ELF-1 (cell line): ENCODE measurements around the gene MRPS21.
"Not testable (repeated sequence)": the region's sequence is repeated elsewhere in the genome, so short reads cannot be mapped to it uniquely, and the experiment has no call there.

ENCODE experiments used
- DNase-seq: peaks from one replicate; pipeline ENCODE4 v3.0.0-alpha.2; 2016; ENCODE audit warnings: low read depth, low spot score

Gene MRPS21

DNA sequence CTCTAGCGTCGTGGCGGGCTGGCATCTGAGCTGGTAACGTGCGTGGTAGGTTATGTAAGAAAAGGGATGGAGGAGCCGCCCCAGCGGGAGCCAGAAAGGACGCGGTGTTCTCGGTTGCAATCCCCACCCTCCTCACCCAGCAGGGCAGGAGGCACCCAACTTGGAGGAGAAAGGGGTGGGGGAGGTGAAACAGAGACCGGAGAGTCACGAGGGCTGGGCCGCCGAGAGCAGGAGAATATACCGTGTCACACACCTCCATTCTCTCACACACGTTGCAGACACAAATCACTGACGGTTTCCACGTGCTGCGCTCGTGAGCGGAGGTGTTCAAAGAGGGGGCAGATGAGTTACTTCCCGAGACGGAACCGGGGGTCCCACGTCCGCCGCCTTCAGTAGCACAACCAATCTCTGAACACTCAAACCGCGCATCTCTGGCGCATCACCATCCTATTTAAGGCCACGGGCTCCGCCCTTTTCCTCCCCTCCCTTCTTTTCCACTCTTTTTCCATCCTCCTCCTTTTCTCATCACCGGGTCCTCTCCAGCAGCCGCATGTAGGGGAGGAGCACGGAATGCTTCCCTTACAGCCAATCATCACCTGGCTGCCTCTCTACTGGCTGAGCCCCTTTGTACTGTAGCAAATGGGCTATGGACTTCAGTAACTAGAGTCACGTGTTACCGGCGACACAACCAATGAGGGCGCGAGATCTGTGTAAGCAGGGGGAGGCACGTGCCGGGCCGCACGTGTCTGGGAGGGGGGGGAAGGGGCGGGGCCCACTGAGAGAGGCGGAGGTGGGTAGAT is 11.7 kb upstream of the MRPS21 start, which contains the start of gene CIART:
Gene CIART, plus strand, starts transcription at position 797 of the 800 bp plus-strand sequence. CDS start 714 bp downstream, outside the sequence.
- DNase-seq: peak; percentile 94

DNA sequence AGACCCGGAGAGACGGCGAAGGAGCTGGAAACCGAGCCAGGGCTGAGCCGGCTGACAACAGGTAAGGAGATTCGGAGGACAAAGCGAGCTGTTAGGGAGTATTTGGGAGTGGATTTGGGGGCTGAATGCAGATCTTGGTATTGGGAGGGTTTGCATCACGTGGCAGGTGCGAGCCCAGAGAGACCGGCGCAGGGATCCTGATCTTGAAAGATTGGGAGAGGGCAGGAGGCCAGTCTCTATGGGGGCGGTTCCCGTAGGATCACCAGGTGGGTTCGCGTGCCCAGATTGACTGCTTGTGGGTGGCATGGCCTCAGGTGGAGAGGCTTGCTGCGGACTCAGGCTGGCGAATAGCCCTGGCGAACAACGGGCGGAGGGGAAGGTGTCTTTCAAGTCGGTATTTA is 11.1 kb upstream of the MRPS21 start:
- no peak for DNase-seq

DNA sequence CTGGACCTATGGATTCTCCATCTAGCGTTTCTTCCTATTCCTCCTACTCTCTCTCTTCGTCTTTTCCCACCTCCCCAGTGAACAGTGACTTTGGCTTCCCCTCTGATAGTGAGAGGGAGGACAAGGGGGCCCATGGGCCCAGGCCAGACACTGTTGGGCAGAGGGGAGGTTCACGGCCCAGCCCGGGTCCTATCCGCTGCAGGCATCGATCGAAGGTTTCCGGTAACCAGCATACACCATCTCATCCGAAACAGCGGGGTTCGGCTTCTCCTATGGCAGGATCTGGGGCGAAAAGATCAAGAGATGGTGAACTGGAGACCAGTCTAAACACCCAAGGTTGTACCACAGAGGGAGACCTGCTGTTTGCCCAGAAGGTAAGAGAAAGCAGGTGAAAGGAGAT is 10.4 kb upstream of the MRPS21 start:
- no peak for DNase-seq

DNA sequence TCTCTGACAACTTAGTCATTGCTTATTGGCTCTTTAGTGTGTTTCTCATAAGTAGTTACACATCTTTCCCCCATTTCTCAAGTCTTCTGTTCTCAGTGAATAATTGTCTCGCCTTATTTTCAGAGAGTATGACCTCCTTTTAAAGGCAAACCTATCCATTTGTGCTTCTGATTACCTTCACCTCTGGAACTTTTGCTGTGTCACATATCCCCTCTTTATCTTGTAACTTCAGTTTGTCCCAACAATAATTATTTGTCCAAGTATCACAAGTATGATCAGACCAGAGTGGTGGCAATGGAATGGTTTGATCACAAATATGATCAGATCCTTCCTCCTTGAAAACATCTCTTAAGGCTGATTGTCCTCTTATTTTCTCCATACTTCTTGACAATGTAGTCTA is 5.3 kb upstream of the MRPS21 start:
- no peak for DNase-seq

DNA sequence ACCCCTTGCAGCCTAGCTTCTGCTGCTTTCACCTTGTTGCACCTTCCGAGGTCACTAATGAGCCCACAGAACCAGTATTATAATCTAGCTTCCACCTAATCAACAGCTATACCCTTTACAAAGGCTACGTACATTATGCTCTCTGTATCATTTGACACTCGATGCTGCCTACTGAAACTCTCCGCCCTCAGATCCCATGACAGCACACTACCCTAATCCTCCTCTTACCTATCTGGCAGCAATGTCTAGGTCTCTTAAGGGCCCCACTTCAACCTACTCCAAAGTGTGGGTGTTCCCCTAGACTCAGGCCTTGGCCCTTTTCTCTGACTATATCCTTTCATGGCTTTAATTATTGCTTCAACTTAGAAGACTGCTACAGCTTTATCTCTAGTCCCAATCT is 4.8 kb upstream of the MRPS21 start:
- no peak for DNase-seq

DNA sequence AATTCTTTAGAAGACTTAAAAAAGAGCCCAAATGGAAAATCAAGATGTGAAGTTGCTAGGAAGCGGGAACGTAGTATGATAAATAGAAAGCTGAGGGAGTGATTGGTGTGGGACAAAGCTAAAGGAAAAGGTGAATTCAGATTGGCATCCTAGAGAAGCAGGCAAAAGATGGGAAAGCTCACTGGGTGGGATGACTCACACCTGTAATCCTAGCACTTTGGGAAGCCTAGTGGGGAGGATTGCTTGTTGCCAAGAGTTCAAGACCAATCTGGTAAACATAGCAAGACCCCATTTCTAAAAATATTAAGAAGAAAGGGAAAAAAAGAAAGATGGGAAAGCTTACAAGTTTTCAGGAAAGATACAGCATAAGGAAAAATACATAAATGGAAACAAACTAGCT is 1.8 kb downstream of the MRPS21 start:
- DNase-seq: no peak

DNA sequence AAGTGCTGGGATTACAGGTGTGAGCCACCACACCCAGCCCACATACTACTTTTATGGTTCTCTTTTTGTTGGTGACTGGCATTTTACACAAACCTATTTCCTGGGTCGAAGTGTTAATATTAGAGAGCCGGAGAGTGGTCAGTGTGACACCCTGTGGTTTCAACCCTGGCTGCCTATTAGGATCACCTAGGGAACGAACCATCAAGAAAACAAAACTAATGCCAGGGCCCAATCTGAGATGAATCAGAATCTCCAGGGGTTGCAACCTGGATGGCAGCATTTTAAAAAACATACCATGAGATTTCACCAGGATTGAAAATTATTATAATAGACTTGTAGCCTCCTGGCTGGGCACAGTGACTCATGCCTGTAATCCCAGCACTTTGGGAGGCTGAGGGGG is 6.1 kb downstream of the MRPS21 start:
- no peak for DNase-seq

DNA sequence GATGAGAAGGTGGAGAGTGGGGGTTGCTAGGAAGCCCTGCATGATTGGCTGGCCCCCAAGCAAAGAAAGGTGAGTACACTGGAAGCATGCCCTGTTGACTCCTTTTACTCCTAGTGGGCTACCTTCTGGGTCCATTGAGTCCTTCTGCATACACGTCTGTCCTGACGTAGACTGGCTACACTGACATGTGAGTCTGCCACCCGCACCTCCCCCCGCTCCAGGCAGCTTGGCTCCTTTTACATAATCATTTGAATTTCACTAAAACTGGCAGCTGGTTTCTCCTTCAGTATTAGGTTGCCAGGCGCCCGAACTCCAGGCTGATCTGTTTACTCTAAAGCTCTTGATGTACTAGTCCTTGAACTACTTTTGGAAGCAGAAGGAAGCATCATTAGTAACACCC is 8.7 kb downstream of the MRPS21 start:
- no peak for DNase-seq

DNA sequence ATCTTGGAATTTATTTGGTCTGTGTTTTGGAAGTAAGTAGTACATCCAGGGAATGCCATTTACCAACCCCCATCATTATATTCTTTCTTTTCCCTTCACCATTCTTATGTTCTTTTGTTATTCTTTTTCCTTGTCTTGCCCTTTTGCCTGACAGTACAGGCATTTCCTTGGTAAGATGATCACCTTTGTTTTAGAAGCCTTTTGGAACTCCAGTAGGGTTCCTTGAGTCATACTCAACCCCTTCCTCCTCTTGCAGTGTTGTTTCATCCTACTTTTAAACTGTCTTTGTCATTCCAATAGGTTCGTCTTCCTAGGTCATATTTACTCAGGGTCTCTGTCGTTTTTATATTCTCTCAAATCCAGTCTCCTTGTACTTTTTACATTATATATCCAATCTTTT is 9.2 kb downstream of the MRPS21 start:
- no peak for DNase-seq

DNA sequence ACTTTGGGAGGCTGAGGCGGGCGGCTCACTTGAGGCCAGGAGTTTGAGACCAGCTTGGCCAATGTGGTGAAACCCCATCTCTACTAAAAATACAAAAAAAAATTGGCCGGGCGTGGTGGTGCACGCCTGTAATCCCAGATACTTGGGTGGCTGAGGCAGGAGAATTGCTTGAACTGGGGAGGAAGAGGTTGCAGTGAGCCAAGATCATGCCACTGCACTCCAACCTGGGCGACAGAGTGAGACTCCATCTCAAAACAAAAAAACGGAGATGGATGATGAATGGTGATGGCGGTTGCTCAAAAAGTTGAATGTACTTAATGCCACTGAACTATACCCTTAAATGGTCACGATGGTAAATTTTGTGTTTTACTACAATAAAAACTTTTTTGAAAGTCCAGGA is 14.9 kb downstream of the MRPS21 start:
- DNase-seq: not testable (repeated sequence)

DNA sequence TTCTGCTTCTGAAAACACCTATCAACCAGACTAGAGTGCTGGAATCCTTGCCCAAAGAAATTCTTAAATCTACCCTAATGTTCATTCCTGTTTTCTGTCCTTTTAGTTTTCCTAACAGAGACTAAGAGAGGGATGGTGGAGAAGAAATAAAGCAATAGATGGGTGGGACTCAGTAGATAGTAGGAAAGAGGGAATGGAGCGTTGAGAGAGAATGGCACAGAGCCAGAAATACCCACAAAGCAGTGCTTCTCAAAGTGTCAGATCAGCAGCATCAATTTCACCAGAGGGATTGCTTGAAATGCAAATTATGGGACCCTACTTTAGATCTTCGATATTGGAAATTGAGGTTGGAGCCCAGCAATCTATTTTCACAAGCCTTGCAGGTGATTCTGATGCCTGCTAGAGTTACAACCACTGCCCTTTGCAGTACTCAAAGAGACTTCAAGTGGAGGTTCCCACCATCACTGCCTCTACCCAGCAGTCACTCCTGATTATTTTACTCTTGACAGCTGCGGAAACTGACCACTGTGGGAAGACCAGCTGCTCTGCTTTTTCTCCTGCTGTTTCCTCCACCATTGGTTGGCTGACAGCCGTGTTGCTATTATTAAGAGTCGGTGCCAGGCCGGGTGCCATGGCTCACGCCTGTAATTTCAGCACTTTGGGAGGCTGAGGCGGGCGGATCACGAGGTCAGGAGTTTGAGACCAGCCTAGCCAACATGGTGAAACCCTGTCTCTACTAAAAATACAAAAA is 16.3 kb downstream of the MRPS21 start:
- DNase-seq: no peak

DNA sequence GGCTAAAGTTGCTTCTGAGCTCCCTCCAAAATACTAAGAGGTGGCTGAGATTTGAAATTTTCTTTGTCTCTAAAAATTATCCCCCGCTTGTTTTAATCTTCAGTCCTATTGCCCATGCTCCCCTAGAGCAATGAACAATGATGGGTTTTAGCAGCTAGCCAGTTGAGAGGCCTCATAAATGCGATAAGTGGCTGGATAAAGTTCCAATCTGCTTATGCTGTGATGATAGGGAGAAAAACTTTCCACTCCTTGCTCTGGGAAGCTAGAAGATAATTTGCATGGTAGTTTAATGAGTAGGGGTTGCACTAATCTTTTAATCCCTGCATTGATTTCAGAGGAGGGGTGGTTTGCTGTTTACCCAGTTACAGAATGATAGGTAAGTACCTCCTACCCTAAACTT is 18.1 kb downstream of the MRPS21 start:
- DNase-seq: no peak

DNA sequence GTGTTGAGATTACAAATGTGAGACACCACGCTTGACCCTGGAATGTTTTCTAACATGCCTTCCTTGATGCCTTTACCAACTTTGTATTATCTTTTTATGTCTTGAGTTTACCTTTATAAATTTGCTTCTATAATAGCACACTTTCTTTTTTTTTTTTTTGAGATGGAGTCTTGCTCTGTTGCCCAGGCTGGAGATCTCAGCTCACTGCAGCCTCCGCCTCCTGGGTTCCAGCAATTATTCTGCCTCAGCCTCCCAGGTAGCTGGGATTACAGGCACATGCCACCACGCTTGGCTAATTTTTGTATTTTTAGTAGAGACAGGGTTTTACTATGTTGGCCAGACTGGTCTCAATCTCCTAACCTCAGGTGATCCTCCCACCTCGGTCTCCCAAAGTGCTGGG is 21.0 kb downstream of the MRPS21 start:
- DNase-seq: not testable (repeated sequence)

DNA sequence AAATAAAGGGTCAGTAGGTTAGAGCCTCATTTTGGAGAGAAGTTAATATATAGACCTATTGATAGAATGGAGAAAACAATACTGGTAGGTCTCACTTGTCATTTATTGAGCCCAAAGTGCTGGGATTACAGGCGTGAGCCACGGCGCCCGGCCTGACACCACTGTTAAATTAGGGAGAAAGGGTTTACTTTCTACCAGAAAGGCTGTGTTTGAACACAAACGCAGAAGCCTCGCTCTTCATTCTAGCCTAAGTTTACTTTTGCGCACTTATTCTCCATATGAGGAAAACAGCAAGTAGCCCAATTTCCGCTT is 27.0 kb downstream of the MRPS21 start:
- peak; percentile 9 for DNase-seq

DNA sequence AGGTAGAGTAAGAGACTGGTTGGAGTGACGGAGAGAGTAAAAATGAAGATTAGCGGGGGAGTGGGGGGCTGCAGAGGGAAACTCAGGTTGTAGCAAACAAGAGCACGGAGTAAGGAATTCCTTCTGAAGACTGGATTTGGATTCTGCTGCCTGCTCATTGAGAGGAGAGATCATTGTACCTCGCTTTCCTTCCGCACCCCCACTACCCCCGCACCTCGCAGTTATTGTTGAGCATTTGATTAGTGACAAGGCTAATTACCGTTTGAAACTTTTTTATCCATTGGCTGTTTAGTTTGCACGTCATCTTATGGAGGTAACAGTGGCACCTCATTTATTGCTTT is 28.1 kb downstream of the MRPS21 start:
- no peak for DNase-seq

DNA sequence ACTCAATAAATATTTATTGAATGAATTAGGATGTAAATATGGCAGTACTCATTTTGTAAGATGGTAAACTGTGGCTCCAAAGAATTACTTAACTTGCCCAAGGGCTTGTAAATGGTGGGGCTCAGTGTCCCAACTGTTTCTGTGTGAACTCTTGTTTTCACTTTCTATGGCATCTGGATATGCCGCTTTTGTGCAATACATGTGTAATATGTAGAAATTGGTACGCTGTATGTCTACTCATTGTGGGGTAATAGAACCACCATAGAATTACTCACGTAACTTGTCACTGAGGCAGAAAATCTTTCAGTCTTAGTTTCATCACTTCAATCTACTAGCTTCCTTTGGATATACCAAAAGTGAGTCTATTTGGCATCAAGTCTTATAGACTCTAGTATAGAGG is 28.6 kb downstream of the MRPS21 start:
- no peak for DNase-seq

DNA sequence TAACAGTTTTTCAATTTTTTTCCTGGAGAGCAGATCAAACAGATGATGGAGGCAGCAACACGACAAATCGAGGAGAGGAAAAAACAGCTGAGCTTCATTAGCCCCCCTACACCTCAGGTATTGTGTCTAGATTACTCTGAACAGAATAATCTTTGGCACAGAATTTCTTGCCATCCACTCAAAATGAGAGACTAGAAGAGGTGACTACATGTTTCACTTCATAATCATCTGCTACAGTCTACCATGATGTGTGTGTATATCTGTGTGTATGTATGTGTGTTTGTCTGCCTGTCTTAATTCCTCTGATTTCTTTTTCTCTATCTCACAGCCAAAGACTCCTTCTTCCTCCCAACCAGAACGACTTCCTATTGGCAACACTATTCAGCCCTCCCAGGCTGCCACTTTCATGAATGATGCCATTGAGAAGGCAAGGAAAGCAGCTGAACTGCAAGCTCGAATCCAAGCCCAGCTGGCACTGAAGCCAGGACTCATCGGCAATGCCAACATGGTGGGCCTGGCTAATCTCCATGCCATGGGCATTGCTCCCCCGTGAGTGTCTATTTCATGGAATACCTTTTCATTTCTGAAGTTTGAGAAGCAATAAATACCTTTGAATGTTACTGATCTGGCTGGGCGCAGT is 39.1 kb downstream of the MRPS21 start:
- no peak for DNase-seq

DNA sequence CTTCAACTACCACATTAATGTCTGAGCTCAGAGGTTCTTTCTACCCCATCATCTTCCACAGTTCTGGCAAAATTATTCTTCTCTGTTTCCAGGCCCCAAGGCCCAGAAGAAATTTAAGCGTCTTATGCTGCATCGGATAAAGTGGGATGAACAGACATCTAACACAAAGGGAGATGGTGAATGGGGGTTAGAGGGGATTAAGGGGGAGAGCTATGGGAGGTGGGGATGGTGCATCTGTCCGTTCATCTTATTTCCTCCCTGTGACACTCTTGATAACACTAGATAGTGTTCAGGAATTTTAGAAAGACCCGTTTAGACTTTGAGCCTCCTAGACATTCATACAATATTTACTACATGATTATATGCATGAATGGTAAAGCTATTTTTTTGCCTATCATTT is 52.7 kb downstream of the MRPS21 start:
- no peak for DNase-seq

DNA sequence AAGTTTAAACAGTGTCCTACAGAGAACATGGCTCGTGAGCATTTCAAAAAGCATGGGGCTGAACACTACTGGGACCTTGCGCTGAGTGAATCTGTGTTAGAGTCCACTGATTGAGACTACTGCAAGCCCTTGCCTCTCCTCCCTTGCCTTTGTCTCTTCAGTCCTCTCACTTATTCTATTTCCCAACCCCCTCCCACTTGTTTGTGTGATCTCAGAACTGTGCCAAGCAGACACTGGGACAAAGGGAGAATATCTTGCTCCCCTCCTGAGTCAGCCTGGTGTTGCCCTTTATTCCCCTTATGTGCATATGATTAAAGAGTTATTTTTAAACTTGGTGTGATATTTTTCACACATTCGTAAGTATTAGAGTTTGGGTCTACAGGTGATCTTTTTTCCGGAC is 59.2 kb downstream of the MRPS21 start:
- DNase-seq: no peak
